DMS 273 treated with DMSO at 0.1 percent for 48 hours (cell line): Measurements from ENCODE around the gene BLMH.

Experiments used
- DNase-seq: peaks from one replicate; lab custom pipeline; 2025; lab: John Stamatoyannopoulos, UW

BLMH gene, protein sequence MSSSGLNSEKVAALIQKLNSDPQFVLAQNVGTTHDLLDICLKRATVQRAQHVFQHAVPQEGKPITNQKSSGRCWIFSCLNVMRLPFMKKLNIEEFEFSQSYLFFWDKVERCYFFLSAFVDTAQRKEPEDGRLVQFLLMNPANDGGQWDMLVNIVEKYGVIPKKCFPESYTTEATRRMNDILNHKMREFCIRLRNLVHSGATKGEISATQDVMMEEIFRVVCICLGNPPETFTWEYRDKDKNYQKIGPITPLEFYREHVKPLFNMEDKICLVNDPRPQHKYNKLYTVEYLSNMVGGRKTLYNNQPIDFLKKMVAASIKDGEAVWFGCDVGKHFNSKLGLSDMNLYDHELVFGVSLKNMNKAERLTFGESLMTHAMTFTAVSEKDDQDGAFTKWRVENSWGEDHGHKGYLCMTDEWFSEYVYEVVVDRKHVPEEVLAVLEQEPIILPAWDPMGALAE

DNA sequence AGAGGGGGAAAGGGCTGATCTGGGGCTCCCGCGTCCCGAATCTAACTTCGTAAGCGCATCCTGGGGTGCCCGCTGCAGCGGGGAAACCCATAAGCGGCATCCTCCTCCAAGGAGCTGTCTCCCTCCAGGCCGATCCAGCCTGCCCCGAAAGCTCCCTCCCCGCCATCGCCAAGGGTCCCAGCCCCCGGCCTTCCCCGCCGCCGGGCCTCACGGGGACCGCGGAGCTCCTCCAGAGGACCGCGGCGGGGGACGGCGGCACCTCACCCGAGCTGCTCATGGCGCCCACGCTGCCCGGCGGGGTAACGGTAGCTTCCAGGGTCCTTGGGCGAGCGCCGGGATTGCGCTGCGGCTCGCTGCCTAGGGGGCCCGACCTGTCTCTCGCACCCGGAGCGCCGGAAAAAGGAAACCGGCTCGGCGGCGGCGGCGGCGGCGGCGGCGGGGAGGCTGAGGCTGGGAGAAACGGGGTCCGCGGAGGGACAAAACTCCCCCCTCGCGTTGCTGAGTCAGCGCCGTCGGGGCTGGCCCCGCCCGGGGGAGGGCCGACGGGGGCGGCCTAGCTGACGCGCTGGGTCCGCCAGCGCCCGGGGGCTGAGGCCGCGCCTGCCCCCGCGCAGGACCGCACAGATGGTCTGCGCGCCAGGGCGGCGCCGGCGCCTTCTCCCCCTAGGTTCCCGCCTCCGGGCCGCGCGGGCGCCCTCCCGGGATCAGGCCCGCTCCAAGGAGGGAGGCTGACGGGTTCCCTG lies at the start of gene BLMH:
Gene BLMH, minus strand, starts transcription at position 402 of the 743 bp plus-strand sequence. Its CDS starts 125 bp downstream, at position 277.
- DNase-seq = peak; percentile 70

DNA sequence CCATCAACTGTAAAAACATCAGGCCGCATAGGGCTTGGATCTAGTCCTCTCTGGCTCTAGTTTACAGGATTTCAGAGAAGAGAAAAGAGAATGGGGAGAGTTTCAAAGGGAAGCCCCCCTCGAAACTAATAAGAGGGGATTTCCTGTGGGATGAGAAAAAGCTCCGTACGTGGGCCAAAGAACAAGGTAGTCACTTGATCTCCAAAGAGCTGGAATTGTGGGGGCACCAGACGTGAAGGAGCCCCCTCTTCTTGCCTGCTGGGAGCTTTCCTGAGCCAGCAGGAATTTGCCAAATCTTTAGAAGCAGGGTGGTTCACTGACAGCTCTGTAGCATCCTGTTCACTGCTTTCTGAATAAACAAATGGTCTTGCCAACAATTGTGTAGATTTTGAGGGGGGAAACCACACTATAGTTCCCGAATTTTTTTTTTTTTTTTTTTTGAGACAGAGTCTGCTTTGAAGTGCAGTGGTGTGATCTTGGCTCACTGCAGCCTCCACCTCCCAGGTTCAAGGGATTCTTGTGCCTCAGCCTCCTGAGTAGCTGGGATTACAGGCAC lies 49.1 kb upstream of the BLMH start:
- no peak for DNase-seq

DNA sequence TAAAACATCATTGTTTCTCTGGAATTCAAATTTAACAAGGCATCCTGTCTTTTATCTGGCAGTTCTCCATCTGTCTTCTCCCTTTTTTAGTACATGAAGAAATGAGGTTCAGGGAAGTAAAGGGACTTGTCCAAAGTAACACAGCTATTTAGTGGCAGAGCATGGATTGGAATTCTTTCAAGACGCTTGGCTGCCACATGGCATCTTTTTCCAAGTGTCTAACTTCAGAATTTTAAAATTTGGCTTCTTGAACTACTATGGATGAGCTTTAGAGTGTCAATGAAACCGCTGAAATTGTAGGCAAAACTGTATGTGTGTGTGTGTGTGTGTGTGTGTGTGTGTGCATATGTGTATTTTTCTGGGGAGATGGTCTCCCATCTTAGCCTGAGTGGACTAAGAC lies 47.3 kb upstream of the BLMH start:
- no peak for DNase-seq

DNA sequence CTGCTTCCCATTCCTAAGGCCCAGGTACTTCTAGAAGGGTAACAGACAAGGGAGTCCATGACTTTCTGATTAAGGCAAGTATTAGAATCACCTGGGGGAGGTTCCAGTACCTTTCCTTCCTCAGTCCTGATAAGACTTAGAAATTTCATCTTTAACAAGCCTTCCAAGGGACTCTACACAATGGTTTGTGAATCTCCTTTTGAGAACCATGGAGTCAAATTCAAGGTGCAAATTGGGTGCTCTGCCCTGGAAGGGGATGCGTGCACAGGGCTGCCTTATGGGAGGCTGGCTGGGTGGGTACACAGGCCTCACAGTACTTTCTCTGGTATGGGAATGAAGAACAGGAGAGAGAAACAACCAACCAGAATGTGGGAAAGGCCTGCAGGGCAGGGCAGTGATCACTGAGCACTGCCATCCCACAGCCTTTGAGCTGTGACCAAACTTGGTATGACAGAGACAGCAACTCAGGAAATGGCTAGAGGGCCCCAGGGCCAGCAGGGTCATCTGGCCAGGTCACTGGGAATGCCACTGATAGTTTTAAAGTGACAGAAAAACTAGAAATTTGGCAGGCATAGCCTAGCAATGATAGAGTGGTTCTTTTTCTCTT lies 45.8 kb upstream of the BLMH start:
- no peak for DNase-seq

DNA sequence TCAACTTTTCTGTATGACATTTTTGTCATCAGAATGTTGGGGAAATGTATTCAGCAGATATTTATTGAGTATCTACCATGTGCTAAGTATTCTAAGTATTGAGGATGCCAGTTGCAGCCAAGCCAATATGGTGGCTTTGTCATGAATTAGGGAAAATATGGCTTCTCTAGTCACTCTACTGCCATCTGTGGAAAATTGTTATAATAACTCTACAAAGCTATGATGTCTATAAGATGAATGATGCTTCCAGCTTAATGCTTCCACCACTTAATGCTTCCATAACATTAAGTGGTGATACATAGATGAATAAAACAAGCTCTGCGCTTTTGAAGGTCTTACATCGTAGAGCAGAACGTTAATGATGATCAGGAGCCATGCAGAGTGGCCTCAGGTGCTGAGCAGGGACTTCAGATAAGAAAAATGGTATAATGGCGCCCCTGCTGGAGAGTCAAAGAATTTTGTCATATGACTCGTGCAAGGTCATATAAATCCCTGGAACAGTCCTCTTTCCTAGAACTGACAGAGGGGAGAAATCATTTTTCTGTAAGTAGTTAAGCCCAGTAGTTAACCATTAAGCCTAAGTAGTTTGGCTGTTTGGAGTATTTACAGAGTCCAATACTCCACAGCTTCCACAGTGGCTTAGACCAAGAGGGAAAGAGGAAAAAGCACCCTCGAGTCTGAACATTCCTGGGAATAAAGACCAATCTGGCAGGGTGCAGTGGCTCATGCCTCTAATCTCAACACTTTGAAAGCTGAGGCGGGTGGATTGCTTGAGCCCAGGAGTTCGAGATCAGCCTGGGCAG lies 44.8 kb upstream of the BLMH start:
- DNase-seq = peak; percentile 71

DNA sequence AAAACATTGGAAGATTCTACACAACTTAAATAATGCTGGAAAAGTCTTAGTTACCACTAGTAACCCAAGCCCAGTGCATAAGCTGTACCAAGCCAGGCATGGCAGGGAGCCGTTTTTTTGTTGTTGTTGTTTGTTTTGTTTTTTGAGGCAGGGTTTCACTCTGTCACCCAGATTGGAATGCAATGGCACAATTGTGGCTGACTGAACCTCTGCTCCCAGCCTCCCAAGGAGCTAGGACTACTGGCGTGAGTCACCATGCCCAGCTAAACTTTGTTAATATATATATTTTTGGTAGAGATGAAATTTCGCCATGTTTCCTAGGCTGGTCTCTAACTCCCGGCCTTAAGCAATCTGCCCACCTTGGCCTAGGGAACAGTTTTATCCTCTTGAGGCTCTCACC lies 42.7 kb upstream of the BLMH start:
- no peak for DNase-seq

DNA sequence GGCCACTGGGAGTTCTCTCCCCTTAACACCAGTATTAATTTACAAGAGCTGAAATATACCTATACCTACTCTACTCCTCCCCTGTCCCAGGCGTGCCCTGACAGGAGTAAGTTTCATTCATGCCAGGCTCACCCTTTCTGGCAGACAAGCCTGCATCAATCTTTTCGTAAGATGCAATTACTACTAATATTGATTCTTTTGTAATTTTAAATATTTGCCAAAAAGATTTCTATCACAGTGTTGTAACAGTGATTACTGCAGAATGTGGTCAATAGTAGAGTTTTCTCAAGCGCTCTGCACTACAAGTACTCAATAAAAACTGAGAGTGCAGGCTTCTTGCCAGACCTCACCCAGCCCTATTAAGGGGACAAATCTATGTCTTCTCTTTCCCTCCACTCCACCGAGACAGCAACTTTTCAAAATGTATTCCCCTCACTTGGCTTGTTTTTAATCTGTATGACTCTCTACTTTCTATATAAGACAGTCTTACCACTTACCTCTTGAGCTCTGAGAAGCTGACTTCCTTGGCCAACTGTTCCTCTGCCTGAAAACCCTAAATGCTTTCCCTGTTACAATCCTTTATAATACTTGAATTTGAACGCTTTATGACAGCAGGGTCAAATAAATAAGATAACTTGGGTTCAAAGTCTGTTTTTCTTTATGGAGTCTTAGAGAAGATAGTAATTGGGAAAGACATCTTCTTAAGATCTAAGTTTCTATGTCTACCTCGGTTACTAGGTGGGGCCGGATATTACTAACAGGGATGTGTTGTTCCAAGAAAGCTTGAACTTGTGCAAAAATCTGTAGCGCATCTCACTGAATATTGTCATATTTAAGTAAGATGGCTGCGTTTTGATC lies 42.0 kb upstream of the BLMH start, which contains the start of gene TMIGD1:
Gene TMIGD1, minus strand, starts transcription at position 555 of the 858 bp plus-strand sequence. CDS start 1,924 bp downstream, outside the sequence.
- no peak for DNase-seq

DNA sequence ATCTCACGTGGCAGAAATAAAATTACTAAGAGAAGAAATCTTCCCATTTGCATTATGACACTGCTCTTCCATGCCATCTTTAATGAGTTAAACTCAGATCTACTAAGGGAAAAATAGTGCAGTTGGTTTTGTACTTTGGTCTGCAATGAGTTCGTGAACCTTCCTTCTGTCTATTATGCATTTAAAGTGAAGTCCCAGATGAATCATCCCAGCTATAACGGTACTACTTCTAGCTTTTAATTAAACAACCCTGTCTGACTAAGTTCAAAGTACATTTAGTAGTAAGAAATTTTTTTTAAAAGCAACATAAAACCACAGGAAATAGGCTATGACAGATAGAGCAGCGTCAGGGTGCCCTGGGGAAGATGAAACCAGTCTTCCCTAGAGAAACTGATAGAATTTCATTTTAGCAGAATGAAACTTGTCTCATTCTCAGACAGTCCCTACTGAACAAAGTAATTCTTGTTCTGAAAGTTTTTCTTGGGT lies 40.4 kb upstream of the BLMH start:
- DNase-seq = no peak

DNA sequence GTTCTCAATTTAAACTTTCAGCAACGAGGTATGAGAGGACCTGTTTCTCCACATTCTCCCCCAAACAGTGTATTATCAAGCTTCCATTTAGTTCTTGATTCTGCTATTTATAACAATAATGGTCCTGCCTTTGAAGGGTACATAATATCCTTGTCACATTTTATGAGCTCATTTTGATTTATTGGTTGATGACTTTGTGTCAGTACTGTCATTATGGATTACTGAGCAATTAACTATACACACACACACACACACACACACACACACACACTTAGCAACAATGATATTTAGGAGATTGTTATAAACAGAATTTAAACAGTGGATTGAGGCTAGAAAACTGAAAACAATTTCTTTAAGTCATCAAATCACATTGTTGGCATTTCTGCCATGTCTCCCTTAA lies 35.1 kb upstream of the BLMH start:
- DNase-seq = no peak

DNA sequence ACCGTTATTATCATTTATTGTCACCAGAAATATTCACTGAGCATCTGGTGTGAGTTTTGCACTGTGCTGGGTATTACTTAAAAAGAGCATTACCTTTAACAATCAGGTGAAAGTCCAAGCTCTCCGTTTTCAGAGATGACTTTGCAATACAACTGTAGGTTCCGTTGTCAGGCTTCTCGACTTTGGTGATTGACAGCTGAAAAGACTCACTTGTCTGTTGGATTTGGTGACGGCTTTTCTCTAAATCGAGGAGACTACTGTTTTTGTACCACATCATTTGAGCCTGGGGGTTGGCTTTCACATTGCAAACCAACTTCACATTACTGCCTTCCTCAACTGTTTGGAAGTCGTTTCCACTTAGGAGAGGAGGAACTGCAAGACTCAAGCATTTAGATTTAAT lies 33.0 kb upstream of the BLMH start:
- DNase-seq = no peak

DNA sequence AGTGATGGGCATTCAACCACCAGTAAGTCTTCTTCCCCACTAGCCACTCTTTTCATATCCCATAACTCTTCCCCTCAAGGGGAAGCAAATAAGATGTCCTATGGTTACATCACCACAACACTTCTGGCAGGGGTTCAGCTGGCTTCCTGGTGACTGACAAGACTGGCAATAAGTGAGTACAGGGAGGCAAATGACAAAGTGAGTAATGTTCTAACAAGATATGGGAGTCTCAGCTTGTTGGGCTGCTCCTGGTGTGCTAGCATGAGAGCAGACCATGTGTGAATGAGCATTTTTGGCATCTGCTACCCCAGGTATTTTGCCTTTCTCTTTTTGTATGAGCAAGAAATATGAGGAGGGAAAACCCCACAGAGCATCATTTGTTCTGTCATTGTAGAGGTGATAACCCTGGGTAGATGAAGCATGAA lies 32.2 kb upstream of the BLMH start:
- no peak for DNase-seq

DNA sequence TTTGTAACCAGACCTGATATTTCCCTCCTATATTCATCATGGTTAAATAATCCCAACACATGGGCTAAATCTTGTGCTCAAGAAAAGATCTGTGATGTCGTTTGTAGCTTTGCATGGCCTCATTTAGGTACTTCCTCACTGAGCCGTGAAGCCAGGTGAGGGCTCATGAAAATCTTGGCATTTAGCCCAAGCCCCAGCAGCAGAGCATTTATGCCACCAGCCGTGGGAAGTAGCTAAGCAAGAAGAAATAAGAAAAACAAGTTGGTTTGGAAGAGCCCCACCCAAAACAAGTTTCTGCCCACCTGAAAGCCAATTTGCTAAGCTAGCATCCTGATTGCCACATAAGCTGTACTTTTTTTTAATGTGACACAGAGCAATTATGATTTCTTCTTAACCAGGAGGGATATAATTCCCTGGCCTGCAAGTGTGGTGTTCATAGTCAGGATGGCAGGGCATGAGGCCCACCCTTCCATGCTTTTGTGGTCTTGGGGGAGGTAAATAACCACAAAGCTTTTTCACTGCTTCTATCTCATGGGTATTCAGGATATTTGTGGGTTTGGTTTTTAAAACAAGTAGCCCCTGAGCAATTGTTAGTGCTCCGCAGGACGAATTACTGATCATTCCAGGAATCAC lies 31.6 kb upstream of the BLMH start:
- no peak for DNase-seq

DNA sequence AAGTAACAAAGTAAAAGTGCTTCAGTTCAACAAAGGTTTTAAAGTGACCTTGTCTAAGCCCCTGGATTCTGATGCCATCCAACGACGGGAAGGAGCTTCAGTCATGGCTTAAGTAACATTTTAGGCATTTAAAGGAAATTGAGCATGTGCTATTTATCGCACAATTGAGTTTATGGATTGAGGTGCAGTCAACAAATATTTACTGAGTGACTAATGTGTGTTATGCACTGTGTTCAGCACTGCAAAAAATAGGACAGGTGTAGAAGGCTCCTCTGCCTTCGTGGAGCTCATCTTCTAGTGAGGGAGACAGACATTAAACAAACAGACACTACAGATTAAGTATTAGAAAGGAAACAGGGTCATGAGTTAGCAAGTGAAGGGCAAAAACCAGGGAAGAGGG lies 29.6 kb upstream of the BLMH start:
- no peak for DNase-seq

DNA sequence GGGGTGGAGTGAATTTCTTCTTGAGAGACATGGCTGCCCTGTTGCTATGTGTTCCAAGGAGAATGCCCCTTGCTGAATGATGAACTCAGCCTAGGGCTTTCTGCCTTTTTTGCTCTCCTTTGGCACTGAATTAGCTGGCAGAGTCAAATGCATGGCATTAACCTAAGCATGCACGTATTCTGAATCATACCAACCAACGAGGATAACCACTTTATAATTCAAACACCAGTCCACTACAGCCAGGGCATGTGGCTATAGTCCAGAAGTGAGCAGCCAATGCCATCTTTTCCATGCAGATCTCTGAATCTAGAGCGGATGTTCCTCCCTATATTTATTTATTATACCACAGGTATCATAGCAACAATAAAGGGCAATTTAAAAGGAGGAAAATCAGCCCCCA lies 26.4 kb upstream of the BLMH start:
- no peak for DNase-seq

DNA sequence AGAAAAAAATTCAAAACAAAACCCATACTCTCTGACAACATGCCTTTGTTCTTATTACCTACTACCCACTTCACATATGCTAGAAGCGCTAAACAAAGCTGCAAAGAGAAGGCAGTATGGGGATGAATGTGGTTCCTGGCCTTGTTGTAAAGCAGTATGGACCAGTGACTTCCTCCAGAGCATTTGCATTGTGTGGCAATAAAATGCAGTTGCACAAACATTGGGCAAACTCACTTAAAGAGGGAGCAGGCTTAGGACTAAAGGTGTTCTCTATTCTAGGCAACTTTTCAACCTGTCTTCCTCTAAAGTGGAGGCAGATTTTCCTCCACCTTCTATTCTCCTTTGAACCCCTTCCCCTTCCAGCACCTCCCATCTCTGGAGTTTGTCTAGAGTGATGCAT lies 25.0 kb upstream of the BLMH start:
- DNase-seq = no peak

DNA sequence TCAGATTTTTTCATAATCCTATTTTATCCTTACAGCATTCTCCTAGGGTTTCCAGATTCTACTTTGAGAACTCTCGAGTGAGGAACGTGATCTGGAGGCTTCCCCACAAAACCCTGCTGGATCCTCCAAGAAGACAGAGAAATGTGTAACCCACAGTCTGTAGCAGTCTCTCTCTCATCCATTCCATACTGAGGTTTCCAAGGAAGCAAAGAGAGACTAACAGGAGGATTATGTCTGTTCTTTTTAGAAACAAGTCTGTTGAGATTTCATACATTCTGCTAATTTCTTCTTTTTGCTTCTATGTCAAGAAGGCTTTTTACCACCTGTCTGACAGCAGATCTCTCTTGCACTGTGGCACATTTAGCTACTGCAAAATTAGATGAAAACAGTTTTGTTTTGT lies 23.4 kb upstream of the BLMH start:
- no peak for DNase-seq

DNA sequence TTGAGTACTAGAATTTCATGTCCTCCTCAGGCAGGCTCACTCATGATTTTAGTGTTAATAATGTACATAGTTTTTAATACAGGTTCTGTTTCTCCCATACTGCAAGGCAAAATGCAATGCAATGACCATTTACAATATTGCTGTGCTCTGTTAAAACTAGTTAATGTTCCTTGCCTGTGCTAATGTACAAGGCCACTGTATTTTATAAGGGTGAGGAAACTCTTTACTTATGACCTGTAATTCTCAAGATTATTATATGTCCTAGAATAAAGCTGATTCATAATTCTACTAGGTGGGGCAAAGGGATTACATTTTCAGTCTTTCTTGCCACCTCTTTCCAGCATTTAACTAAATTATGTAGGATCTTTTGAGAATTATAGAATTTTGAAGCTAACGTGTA lies 22.7 kb upstream of the BLMH start:
- DNase-seq = no peak

DNA sequence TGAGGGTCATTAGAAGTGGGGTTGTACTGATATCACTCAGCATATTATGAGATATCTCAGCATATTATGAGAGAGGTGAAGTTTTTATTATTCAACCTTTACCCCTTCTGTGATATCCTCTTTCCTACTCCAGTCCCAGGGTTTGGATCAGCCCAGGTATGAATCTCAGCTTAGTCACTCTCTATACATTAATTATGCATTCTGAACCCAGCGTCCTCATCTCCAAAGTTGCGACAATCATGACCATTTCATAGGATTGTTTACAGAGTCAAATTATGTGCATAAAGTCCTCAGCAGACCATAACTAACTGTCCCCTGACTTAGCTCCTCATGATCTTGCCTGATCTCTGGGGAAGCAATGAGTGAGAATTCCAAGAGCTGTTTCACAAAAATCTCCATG lies 20.5 kb upstream of the BLMH start:
- DNase-seq = no peak

DNA sequence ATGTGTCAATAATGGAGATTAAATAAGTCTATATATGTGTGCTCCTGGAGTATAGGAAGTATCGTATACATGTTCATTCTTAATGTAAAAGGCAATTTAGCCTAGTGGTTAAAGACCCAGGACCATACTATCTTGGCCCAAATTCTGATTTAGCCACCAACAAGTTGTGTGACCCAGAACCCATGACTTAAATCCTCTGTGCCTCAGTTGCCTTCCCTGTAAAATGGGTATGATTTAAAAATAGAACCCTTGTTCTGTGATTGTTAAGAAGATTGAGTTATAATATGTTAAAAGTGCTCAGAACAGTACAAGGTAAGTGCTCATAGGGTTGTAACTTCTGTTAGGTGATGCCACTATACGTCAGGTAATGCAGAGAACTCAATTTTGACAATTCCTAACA lies 18.8 kb upstream of the BLMH start:
- DNase-seq = no peak

DNA sequence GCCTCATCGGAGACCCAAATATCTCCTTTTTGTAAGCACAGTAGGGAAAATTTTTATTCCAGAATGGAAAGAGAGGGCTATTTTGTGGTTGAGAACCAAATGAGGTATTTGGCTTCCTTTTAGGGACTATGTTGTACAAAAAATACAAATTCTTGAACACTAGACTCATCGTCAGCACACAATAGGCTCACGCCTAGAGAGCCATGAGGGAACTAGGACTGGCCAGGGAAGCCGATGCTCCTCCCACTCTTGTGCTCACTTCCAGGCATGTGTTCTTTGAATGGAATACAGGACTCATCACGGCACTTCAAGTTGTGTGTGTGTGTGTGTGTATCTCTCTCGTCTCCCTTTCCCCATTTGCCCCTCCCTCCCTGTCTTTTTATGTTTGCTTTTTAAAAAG lies 17.8 kb upstream of the BLMH start:
- no peak for DNase-seq
